Duodenal mucosa (tissue), 2 donors: Measurements from ENCODE around the gene MYMX.

ENCODE experiments used
- H3K27ac ChIP-seq: one replicate; pipeline ENCODE4 v1.7.0; 2013; ENCODE audit warnings: low read depth, low read length
- H3K27me3 ChIP-seq, 2 donors: one replicate each; pipeline ENCODE4 v1.7.0; 2013; ENCODE audit warnings: low read length in 2 of 2, control low read depth in 1 of 2; ENCODE audit not compliant: insufficient read depth in 2 of 2, control insufficient read depth in 1 of 2
- H3K36me3 ChIP-seq, 2 donors: one replicate each; pipeline ENCODE4 v1.7.0; 2013; ENCODE audit warnings: low read length in 2 of 2, control low read depth in 1 of 2; ENCODE audit not compliant: insufficient read depth in 2 of 2, control insufficient read depth in 1 of 2
- H3K4me1 ChIP-seq, 2 donors: one replicate each; pipeline ENCODE4 v1.7.0; 2013; ENCODE audit warnings: low read length in 2 of 2, control low read depth in 1 of 2; ENCODE audit not compliant: insufficient read depth in 2 of 2, control insufficient read depth in 1 of 2
- H3K4me3 ChIP-seq, 2 donors: one replicate each; pipeline ENCODE4 v1.7.0; 2013; ENCODE audit warnings: low read length in 2 of 2, low read depth in 1 of 2
- H3K9ac ChIP-seq, 2 donors: one replicate each; pipeline ENCODE4 v1.7.0; 2013; ENCODE audit warnings: low read length in 2 of 2, low read depth in 1 of 2
- H3K9me3 ChIP-seq, 2 donors: one replicate each; pipeline ENCODE4 v1.7.0; 2013; ENCODE audit warnings: low read length in 2 of 2, control low read depth in 1 of 2; ENCODE audit not compliant: control insufficient read depth in 1 of 2

MYMX gene

DNA sequence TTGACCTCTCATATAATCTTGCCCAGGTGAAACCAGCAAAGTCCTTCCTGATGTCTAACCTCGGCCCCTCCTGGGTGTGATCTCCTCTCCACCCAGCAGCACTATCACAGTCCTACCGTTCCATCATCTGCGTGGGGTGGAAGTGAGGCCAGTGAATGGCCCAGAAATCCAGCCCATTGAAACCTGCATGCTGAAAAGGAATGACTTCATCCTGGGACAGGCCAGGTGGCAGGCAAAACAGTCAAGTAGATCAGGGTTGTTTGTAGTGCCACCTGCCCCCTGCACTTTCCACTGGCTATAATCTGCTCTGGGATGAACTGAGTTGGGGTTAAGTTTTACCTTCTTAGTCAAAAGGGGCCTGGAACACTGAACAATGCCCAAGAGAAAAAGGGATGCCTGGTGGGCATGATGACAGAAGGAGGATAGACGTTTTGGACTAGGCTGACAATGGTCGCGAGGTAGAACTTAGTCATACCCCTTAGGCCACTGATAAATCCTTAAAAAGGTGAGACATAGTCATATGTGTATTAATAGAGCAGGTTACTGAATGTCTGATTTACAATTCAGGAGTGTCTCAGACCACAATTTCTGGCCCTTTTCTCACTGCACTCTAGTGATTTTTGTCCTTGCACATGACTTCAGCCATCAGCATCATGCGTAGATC is 22.1 kb downstream of the MYMX start:
- no peak overlapping the region for H3K27ac ChIP-seq
- peaks cover 11 to 23% of the 10 kb centered on the region in 2 donors for H3K4me1 ChIP-seq
- H3K4me3 ChIP-seq, result no peak overlapping the region
- H3K9ac ChIP-seq, result peak overlapping the region in 1 of 2 donors; percentile 69
- no peaks in the 10 kb centered on the region for H3K27me3 ChIP-seq
- no peaks in the 10 kb centered on the region for H3K36me3 ChIP-seq
- no peaks in the 10 kb centered on the region for H3K9me3 ChIP-seq

DNA sequence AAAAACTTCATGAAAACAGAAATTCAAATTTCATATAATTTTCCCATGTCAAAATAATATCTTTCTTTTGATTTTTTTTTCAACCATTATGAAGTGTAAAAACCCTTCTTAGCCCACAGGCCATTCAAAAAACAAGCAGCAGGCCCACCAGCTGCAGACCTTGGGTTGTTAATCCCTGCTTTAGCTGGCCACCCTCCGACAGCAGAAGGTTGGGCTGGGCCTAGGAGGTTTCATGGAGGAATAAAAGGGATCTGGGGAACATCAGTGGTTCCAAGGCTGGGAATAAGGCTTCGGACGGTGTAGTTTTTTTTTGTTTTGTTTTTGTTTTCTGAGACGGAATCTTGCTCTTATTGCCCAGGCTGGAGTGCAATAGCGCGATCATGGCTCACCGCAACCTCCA is 26.6 kb downstream of the MYMX start:
- no peaks in the 10 kb centered on the region for H3K36me3 ChIP-seq
- no peak overlapping the region for H3K27ac ChIP-seq
- no peaks in the 10 kb centered on the region for H3K27me3 ChIP-seq
- H3K4me3 ChIP-seq, result no peak overlapping the region
- H3K9ac ChIP-seq, result no peak overlapping the region
- no peaks in the 10 kb centered on the region for H3K9me3 ChIP-seq
- H3K4me1 ChIP-seq, result peaks cover 6 to 9% of the 10 kb centered on the region in 2 donors

GRCh38 chr6:44245391-44245911 is 28.7 kb downstream of the MYMX start:
- Histone ChIP-seq H3K4me1 (peaks cover 14 to 21% of the 10 kb centered on the region in 2 donors), H3K27me3 (no peaks in the 10 kb centered on the region), H3K9ac (peak overlapping the region; percentile 83 to 97), H3K9me3 (no peaks in the 10 kb centered on the region), H3K27ac (peak overlapping the region; percentile 98), H3K4me3 (peak overlapping the region; percentile 94 to 99), H3K36me3 (peaks cover 14 to 19% of the 10 kb centered on the region in 2 donors)

- H3K4me1 ChIP-seq, result peaks cover 14 to 21% of the 10 kb centered on the region in 2 donors
- no peaks in the 10 kb centered on the region for H3K27me3 ChIP-seq
- peak overlapping the region; percentile 98 for H3K27ac ChIP-seq
These were observed 29.4 kb downstream of the MYMX start for GRCh38 chr6:44245912-44246662.

GRCh38 chr6:44246663-44247337 is 30.1 kb downstream of the MYMX start, which contains the start of gene HSP90AB1:
HSP90AB1 (plus strand) TSS chr6:44247101; CDS start chr6:44248630, 1,529 bp downstream.
- H3K36me3 ChIP-seq, result peaks cover 26 to 33% of the 10 kb centered on the region in 2 donors
- H3K9ac ChIP-seq, result peak within 1 kb of the TSS; percentile 83 to 97
- H3K4me3 ChIP-seq, result peak within 1 kb of the TSS; percentile 94 to 99
- H3K9me3 ChIP-seq, result no peaks in the 10 kb centered on the region
- no peaks in the 10 kb centered on the region for H3K27me3 ChIP-seq
- H3K4me1 ChIP-seq, result peaks cover 14 to 21% of the 10 kb centered on the region in 2 donors
- peak within 1 kb of the TSS; percentile 98 for H3K27ac ChIP-seq

More at GRCh38 chr6:44245912-44246662, 29.4 kb downstream of the MYMX start:
- Histone ChIP-seq H3K9me3 (no peaks in the 10 kb centered on the region), H3K4me3 (peak overlapping the region; percentile 94 to 99), H3K9ac (peak overlapping the region; percentile 83 to 97), H3K36me3 (peaks cover 19 to 26% of the 10 kb centered on the region in 2 donors)

DNA sequence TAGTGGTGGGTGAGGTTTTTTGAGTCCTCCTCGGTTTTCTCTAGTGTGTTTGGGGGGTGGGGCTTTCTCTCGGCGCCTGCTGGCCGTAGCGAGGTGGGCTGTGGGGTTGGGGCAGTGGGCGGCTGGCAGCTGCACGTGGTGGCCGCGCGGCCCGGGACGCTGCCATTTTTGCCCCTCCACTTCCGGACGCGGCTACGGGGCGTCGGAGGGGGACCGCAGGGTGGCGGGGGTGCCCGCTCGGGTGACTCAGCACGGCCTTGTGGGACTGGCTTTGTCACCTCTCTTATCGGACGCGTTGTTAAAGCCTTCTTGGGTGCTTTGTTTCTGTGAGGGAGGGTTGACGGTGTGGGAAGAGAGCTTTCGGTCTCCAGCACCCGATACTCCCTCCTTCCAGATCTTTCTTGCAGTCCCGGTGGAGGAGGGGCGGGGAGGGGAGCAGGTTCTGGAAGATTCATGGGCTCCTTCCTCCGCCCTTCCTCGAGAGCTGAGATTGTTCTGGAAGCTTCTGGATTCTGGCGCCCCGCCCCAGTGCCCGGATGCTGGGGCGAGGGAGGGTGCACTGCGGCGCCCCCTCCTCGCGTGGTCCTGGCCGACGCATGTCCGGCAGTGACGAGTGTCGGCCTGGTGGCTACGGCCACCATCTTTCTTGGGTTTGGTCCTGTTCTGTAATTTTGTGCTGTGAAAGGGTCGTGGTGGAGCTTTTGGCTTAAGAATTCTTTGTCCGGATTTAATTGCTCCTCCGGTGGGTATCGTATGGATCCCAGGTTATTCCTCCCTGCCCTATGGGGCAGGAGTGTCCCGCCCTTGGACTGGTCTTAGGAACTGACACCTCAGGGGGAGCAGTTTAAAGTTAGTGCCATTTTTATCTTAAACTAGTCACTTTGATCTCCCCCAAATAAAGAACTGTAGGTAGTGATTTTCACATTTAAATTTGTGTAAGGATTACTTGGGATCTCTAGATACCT is 30.9 kb downstream of the MYMX start:
- Histone ChIP-seq H3K9ac (peak overlapping the region; percentile 83 to 97), H3K27ac (peak overlapping the region; percentile 98), H3K4me1 (peaks cover 14 to 21% of the 10 kb centered on the region in 2 donors), H3K36me3 (peaks cover 32 to 40% of the 10 kb centered on the region in 2 donors), H3K4me3 (peak overlapping the region; percentile 94 to 99), H3K9me3 (no peaks in the 10 kb centered on the region), H3K27me3 (no peaks in the 10 kb centered on the region)

GRCh38 chr6:44248579-44248978 is 31.9 kb downstream of the MYMX start:
- peak overlapping the region; percentile 83 to 97 for H3K9ac ChIP-seq
- peaks cover 39 to 50% of the 10 kb centered on the region in 2 donors for H3K36me3 ChIP-seq
- H3K27me3 ChIP-seq, result no peaks in the 10 kb centered on the region
- H3K27ac ChIP-seq, result no peak overlapping the region
- peaks cover 14 to 21% of the 10 kb centered on the region in 2 donors for H3K4me1 ChIP-seq
- H3K9me3 ChIP-seq, result no peaks in the 10 kb centered on the region
- peak overlapping the region; percentile 94 to 99 for H3K4me3 ChIP-seq

DNA sequence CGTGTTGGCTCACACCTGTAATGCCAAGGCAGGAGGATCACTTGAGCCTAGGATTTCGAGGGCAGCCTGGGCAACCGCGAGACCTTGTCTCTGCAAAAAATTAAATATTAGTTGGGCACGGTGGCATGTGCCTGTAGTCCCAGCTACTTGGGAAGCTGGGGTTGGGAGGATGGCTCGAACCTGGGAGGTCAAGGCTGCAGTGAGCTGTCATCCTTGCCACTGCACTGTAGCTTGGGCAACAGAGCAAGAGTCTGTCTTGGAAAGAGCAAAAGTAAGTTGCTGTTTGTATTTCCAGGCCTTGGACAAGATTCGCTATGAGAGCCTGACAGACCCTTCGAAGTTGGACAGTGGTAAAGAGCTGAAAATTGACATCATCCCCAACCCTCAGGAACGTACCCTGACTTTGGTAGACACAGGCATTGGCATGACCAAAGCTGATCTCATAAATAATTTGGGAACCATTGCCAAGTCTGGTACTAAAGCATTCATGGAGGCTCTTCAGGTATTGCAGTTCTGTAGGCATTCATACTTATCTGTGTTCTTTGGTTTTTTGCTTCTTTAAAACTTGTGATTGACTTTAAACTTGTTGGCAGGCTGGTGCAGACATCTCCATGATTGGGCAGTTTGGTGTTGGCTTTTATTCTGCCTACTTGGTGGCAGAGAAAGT is 32.5 kb downstream of the MYMX start:
- Histone ChIP-seq H3K9me3 (no peaks in the 10 kb centered on the region), H3K27ac (no peak overlapping the region), H3K4me1 (peaks cover 14 to 21% of the 10 kb centered on the region in 2 donors), H3K9ac (peak overlapping the region; percentile 1 to 97), H3K27me3 (no peaks in the 10 kb centered on the region), H3K4me3 (peak overlapping the region; percentile 7 to 99), H3K36me3 (peaks cover 42 to 56% of the 10 kb centered on the region in 2 donors)
